ENCODE results near the gene ATP2B3. TPM values are rescaled to one million over a fixed set of nuclear protein-coding genes. Genes with fewer than 3 reads are reported as not detected.

ATP2B3 gene
- total RNA-seq, 3 donors from 2014 or later (not counting 1 experiment from before 2014, with no cell fraction given): not detected

DNA sequence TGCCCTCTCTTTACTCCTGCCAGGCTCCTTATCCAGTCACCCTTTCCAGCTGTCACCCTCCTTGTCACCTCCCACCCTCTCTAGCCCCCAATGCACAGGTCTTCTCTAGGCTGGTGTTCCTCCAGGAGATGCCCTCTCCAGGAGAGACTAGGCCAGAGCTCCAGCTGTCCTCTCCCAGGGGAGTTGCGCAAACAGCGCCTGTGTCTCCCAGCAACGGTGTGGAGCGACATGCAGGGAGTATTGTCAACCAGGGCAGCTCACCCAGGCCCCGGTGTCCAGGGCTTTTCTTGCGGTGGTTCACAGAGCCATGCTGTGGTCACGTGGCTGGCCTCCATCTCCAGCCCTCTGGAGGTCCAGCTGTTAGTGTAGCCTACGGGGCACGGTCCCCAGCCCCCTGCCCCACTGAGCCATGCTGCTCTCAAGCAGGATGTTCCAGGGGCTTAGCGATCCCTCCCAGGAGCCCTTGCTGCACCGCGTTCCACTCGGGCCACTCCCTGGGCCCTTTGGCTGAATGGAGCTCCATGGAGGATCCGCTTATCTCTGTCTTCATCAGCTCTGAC lies 46.7 kb downstream of the ATP2B3 start:
- Histone ChIP-seq H3K4me1 (ENCODE audit: control insufficient read depth, insufficient read depth, low read length) (no peaks in the 10 kb centered on the region), H3K9me3 (ENCODE audit: control insufficient read depth, insufficient read depth, low read length) (no peaks in the 10 kb centered on the region), H3K27me3 (ENCODE audit: control insufficient read depth, insufficient read depth, low read length) (no peaks in the 10 kb centered on the region), H3K4me3 (ENCODE audit: low read length) (no peak overlapping the region), H3K36me3 (ENCODE audit: control insufficient read depth, insufficient read depth, low read length) (no peaks in the 10 kb centered on the region), H3K27ac (ENCODE audit: low read length) (no peak overlapping the region)
- no peaks in the 10 kb centered on the region for H3K4me1 Mint-ChIP-seq
- 84% methylated on average over 14 of the region's 14 CpGs for WGBS (ENCODE audit: insufficient coverage)
- no peak overlapping the region for H3K4me3 Mint-ChIP-seq
- H3K9me3 Mint-ChIP-seq: no peaks in the 10 kb centered on the region
- peaks cover 0 to 1% of the 10 kb centered on the region in 2 donors for H3K27me3 Mint-ChIP-seq (ENCODE audit: low read depth in 2 of 2)
- ATAC-seq (no peak), DNase-seq (no peak)
- H3K27ac Mint-ChIP-seq: no peak overlapping the region
- intact Hi-C loops (cut with micrococcal nuclease): no loop called here
- H3K36me3 Mint-ChIP-seq: no peaks in the 10 kb centered on the region
- TF ChIP-seq, protein P1, sequence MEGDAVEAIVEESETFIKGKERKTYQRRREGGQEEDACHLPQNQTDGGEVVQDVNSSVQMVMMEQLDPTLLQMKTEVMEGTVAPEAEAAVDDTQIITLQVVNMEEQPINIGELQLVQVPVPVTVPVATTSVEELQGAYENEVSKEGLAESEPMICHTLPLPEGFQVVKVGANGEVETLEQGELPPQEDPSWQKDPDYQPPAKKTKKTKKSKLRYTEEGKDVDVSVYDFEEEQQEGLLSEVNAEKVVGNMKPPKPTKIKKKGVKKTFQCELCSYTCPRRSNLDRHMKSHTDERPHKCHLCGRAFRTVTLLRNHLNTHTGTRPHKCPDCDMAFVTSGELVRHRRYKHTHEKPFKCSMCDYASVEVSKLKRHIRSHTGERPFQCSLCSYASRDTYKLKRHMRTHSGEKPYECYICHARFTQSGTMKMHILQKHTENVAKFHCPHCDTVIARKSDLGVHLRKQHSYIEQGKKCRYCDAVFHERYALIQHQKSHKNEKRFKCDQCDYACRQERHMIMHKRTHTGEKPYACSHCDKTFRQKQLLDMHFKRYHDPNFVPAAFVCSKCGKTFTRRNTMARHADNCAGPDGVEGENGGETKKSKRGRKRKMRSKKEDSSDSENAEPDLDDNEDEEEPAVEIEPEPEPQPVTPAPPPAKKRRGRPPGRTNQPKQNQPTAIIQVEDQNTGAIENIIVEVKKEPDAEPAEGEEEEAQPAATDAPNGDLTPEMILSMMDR (IDR thresholded peaks at IDR 0.05): no peak

DNA sequence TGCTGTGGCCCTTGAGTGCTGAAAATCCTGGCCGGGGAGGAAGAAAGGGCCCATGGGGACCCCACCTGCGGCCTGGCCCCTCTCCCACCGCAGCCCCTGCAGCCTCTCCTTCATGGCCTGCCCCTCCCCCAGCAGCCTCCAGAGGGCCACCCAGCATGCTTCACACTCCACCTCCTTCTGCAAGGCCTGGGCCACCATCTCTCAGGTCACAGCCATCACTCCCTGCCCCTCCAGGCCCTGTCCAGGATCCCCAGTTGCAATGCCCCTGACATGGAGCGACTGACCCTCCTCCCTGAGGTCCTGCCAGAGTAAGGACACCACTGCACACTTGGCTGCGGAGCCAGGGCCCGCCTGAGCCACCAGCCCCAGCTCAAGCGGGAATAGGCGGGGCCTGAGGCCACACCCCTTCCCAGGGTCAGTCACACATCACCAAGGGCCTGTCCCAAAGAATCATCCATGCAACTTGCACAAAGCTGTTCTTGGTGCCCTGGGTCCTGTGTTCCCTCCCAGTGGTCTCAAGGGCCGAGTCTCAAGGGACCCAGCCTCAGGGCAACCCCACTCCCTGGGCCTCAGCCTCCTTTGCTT lies 48.6 kb downstream of the ATP2B3 start:
- no peak overlapping the region for H3K4me3 ChIP-seq (ENCODE audit: low read length)
- no peaks in the 10 kb centered on the region for H3K4me1 ChIP-seq (ENCODE audit: control insufficient read depth, insufficient read depth, low read length)
- Mint-ChIP-seq H3K4me1 (no peaks in the 10 kb centered on the region), H3K36me3 (no peaks in the 10 kb centered on the region), H3K27me3 (ENCODE audit: low read depth in 2 of 2) (no peaks in the 10 kb centered on the region), H3K27ac (no peak overlapping the region), H3K4me3 (no peak overlapping the region), H3K9me3 (no peaks in the 10 kb centered on the region)
- DNase-seq: no peak
- WGBS (ENCODE audit: insufficient coverage): 92% methylated on average over 9 of the region's 9 CpGs
- no peaks in the 10 kb centered on the region for H3K36me3 ChIP-seq (ENCODE audit: control insufficient read depth, insufficient read depth, low read length)
- H3K27me3 ChIP-seq (ENCODE audit: control insufficient read depth, insufficient read depth, low read length): no peaks in the 10 kb centered on the region
- H3K27ac ChIP-seq (ENCODE audit: low read length): no peak overlapping the region
- no peak for ATAC-seq
- H3K9me3 ChIP-seq (ENCODE audit: control insufficient read depth, insufficient read depth, low read length): no peaks in the 10 kb centered on the region
- TF ChIP-seq, protein P1 (IDR thresholded peaks at IDR 0.05): no peak
- intact Hi-C loops (cut with micrococcal nuclease): no loop called here

DNA sequence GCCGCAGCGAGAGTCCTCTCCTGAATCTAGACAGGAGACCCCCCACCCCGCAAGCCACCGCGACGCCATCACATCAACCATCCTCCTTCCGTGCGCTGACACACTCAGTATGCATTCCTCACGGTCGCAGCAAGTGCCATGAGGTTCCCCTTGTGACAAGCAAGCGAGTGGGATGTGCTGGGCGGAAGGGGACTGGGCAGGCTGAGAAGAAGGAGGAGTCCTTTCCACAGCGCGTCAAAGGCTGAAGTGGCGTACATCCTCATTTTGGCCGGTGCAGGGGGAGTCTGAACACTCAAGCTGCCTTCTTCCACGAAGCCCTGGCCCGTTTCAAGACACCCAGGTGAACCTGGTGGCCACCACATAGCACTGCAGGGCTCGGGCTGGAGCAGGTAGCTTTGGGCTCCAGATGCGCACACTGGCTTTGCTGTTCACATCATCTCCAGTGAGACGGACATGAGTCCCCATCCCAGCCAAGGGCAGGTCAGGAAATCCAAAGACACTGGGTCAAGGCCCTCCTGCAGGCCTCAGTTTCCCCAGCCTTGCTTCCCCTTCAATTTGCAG lies 51.1 kb downstream of the ATP2B3 start:
- H3K27me3 ChIP-seq (ENCODE audit: control insufficient read depth, insufficient read depth, low read length): no peaks in the 10 kb centered on the region
- Mint-ChIP-seq H3K4me1 (no peaks in the 10 kb centered on the region), H3K36me3 (no peaks in the 10 kb centered on the region), H3K9me3 (no peaks in the 10 kb centered on the region), H3K27me3 (ENCODE audit: low read depth in 2 of 2) (no peaks in the 10 kb centered on the region), H3K27ac (no peak overlapping the region), H3K4me3 (no peak overlapping the region)
- no peaks in the 10 kb centered on the region for H3K36me3 ChIP-seq (ENCODE audit: control insufficient read depth, insufficient read depth, low read length)
- DNase-seq: no peak
- no peaks in the 10 kb centered on the region for H3K9me3 ChIP-seq (ENCODE audit: control insufficient read depth, insufficient read depth, low read length)
- intact Hi-C loops (cut with micrococcal nuclease): no loop called here
- TF ChIP-seq, protein P1 (IDR thresholded peaks at IDR 0.05): no peak
- H3K4me1 ChIP-seq (ENCODE audit: control insufficient read depth, insufficient read depth, low read length): no peaks in the 10 kb centered on the region
- H3K27ac ChIP-seq (ENCODE audit: low read length): no peak overlapping the region
- WGBS (ENCODE audit: insufficient coverage): 91% methylated on average over 17 of the region's 21 CpGs
- ATAC-seq: no peak
- H3K4me3 ChIP-seq (ENCODE audit: low read length): no peak overlapping the region

All from natural killer cell (primary cell).